Amniotic stem cell (primary cell): ENCODE data around the gene PHF2.

Experiments
- DNase-seq: peaks from one replicate; lab custom pipeline; 2025; lab: John Stamatoyannopoulos, UW

PHF2 gene

GRCh38 chr9:93630806-93631411 lies 54.5 kb downstream of the PHF2 start:
- no peak for DNase-seq

GRCh38 chr9:93633492-93634221 lies 57.3 kb downstream of the PHF2 start:
- DNase-seq = no peak

- DNase-seq = no peak
Measured at GRCh38 chr9:93634311-93635185, 58.2 kb downstream of the PHF2 start.

- no peak for DNase-seq
Measured at GRCh38 chr9:93635186-93636107, 59.1 kb downstream of the PHF2 start.

- DNase-seq = no peak
Measured at GRCh38 chr9:93636172-93636661, 59.8 kb downstream of the PHF2 start.

GRCh38 chr9:93636667-93637066 lies 60.3 kb downstream of the PHF2 start:
- no peak for DNase-seq

- DNase-seq = no peak
Measured at GRCh38 chr9:93637886-93638285, 61.5 kb downstream of the PHF2 start.

GRCh38 chr9:93640027-93640426 lies 63.6 kb downstream of the PHF2 start:
- DNase-seq = no peak

GRCh38 chr9:93642961-93643360 lies 66.6 kb downstream of the PHF2 start:
- DNase-seq = no peak

- no peak for DNase-seq
Measured at GRCh38 chr9:93644397-93645088, 68.2 kb downstream of the PHF2 start.

- no peak for DNase-seq
Measured at GRCh38 chr9:93645149-93645889, 68.9 kb downstream of the PHF2 start.

- DNase-seq = no peak
Measured at GRCh38 chr9:93645921-93646639, 69.7 kb downstream of the PHF2 start.

- DNase-seq = no peak
Measured at GRCh38 chr9:93646640-93647178, 70.3 kb downstream of the PHF2 start.

GRCh38 chr9:93648181-93648580 lies 71.8 kb downstream of the PHF2 start:
- DNase-seq = no peak

GRCh38 chr9:93648836-93649235 lies 72.5 kb downstream of the PHF2 start:
- DNase-seq = no peak

- no peak for DNase-seq
Measured at GRCh38 chr9:93649610-93650261, 73.4 kb downstream of the PHF2 start.

- no peak for DNase-seq
Measured at GRCh38 chr9:93650448-93650847, 74.1 kb downstream of the PHF2 start.

- no peak for DNase-seq
Measured at GRCh38 chr9:93651521-93651950, 75.2 kb downstream of the PHF2 start.
